GM21723 (cell line): ENCODE results near the gene GPRC5B.

Source experiments
- ATAC-seq: cut with Tn5 transposase; IDR thresholded peaks from one replicate; pipeline ENCODE4 v1.9.1; 2021; ENCODE audit warnings: mild to moderate bottlenecking, moderate library complexity; ENCODE audit not compliant: unreplicated experiment

Gene GPRC5B

GRCh38 chr16:19850131-19850817, 34.4 kb downstream of the GPRC5B start:
- no peak for ATAC-seq

DNA sequence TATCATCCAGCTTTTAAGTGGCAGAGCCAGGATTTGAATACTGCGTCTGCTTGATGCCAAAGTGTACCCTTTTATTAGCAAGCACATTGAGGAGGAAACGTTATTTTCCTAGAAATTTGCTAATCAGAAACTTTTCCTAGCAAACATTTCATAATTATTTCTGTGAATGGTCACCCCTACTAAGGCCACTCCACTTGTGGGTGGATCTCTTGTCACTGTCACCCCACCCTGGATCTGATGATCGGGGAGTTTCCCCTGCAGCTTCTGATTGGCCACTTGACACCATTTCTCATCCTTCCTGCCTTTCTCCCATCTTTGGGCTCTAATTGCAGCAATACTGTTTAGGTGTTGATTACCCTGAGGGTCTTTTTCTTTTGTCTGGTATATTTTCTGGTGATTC, 35.9 kb downstream of the GPRC5B start:
- ATAC-seq, result no peak

DNA sequence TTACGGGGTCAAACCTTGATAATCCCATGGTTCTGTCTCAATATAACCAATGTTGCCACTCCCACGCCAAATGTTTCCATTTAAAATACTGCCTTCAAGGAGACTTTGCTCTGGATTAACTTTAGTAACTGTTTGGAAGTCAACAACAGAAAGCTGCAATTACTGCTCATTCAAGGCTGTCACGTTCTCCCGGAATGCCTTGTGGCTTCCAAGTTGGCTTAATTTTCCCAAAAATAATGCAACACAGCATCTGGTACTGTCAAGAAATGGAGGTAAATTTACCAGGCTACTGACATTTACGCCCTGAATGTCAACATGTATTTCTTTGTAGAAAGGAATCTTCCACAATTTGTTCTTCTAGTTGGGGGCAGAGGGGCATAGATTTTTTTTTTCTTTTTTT, 38.2 kb downstream of the GPRC5B start:
- no peak for ATAC-seq

- no peak for ATAC-seq
These were observed 39.6 kb downstream of the GPRC5B start for GRCh38 chr16:19844945-19845641.

GRCh38 chr16:19843371-19843770, 41.3 kb downstream of the GPRC5B start:
- ATAC-seq, result no peak

DNA sequence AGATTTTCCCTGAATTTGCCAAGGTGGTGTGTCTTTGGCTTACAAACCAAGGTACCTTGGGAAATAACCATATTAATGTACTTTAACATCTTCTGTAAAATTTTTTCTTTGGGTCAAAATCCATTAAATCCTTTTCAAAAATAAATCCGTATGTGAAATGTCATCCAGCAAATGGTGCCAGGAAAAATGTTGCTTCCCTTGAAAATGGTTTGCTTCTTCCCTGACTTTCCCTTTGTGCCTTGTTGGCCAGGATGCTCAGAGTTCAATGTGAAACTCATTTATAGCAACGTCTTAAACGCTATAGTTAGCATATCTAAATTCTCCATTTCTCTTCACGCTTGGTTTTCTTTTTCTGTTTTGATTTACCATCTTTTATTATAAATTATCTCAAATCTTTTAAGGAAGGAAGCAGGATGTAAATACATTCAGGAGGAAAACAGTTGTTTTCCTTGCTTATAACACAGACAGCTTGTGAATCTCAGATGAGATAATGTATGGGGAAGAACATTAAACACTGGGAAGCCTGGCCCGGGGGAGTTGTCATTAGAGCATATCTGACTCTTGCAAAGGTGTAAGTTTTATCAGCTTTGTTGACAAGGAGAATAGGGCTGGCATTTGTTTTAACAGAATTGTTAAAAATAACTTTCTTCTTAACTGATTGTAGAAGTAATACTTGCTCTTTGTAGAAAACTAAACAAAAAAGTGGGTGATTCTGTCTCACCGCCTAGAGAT, 42.1 kb downstream of the GPRC5B start:
- no peak for ATAC-seq

GRCh38 chr16:19841184-19841583, 43.5 kb downstream of the GPRC5B start:
- no peak for ATAC-seq

DNA sequence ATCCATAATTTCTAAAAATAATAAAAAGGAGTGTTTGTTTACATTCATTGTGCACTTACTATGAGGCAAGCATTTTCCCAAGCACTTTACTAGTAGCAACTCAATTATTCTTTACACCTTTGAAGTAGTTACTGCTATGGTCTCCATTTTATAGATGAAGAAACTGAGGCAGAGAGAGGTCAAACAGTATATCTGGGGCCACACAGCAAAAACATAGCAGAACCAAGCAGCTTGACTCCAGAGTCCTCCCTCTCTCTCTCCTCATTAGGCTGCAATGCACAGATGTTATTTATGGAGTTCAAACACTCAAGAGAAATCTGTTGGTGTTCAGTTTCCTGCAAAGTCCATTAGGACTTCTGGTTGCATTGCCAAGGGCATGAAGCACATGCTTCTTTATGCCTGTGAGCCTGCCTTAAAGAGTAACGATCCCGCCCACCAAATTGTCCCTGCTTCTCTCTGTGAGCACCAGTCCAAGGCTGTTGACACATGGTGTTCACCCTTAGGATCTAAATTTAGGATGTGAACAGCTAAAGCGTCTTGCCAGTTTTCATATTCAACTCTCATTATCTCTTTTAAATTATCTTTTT, 44.0 kb downstream of the GPRC5B start:
- ATAC-seq, result no peak

DNA sequence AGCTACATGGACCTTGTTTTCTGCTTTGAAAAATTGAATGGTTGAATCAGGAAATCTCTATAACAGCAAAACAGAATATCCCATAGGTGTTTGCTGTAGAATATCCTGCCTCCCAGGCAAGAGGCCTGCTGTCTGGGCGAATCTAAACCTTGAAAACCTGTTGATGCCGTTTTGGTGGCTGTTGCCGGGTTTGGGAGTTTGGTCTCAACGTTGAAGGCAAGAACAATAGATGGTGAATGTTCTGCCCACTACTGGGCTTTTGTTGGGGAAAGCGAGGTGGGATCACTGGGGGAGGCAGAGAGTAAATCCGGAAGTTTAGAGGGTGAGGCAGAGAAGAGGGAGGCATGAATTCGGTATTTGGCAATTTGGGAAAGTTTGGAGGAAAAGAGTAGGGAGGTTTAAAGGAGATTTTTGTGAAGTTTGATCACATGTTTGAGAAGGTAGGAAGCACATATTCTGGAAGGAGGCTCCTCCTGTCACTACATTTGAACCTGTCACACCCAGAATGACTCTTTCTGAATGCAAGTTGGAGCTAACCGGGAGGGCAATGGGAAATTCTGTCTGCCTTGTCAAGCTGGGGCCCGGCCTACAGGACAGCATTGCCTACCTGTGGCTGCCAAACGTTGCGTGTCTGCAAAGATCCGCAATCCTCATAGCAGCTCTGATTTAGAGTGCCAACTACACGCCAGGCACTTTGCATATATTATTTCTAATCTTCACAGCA, 46.5 kb downstream of the GPRC5B start:
- no peak for ATAC-seq

DNA sequence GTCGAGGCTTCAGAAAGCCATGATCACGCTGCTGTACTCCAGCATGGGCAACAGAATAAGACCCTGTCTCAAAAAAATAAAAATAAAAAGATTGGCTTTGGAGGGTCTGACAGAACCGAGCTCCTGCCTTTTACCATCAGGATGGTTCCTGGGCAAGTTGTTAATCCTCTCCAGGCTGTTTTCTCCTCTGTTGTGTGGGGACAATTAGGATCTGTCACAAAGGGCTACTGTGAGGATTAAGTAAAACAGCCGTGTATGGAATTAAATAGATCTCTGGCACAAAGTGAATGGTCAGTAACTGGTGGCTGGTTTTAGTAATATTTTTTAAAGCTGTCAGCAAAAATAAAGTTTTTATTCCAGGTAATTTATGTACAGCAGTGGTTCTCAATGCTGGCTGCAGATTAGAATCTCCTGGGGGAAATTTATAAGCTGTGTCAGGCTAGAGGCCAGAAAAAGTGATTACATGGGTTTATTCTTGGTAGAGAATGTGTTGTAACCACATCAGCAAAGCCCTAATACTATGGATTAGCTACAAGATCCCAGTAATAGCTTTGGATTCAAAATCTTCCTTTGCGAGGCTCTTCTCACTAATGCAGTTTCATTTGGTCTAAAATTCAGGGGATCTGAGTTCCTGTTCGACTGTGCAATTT, 47.2 kb downstream of the GPRC5B start:
- no peak for ATAC-seq

DNA sequence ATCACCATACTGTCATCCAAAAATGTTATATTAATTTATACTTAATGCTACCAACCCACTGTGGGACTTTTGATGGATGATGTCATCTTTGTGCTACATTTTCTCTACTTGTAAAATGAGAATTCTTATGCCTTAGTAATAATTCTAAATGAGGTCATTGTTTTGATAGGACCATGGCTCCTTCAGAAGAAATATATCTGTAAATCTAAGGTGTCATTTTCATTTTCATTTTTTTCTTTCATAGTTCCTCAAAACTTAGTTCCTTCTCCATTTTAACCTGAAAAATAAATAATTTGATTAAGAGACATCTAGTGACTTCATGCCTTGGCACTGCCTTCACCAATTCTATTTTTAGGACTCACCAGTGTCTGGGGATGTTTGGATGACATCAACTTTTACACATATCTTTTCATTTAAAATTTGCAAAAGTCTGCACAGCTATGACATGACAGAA, 48.7 kb downstream of the GPRC5B start:
- ATAC-seq, result no peak

GRCh38 chr16:19835196-19835595, 49.5 kb downstream of the GPRC5B start:
- no peak for ATAC-seq

GRCh38 chr16:19833581-19833980, 51.1 kb downstream of the GPRC5B start:
- no peak for ATAC-seq

- ATAC-seq, result no peak
These were observed 51.5 kb downstream of the GPRC5B start for GRCh38 chr16:19833176-19833575.

- no peak for ATAC-seq
These were observed 53.0 kb downstream of the GPRC5B start for GRCh38 chr16:19831678-19832077.

DNA sequence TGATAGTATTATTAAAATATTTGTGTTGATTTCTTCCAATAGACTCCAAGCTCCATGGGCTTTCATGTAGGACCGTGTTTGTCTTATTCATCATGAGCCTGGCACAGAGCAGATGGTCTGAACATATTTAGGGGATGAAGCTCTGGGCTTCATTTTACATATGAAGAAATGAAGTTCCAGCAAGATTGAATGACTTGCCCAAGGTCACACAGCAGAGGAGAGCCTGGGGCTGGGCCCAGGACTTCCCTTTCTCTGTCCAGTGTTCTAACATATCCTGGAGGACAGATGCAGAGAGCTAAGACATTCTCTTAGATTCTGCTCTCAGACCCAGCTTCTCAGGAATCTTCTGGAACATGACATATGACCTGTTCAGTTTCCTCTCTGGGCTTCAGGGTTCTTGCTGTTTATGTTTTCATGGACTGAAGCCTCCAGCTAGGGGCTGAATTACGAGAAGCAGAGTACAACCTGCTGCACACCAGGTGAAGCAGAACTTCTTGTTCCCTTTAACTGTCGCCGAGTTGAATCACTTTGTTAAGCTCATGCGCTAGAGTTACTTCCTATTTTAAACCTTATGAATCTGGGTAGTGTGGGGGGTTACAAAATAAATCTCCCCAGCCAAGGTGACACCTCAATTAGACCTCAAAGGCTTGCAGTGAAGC, 53.6 kb downstream of the GPRC5B start:
- ATAC-seq, result no peak

DNA sequence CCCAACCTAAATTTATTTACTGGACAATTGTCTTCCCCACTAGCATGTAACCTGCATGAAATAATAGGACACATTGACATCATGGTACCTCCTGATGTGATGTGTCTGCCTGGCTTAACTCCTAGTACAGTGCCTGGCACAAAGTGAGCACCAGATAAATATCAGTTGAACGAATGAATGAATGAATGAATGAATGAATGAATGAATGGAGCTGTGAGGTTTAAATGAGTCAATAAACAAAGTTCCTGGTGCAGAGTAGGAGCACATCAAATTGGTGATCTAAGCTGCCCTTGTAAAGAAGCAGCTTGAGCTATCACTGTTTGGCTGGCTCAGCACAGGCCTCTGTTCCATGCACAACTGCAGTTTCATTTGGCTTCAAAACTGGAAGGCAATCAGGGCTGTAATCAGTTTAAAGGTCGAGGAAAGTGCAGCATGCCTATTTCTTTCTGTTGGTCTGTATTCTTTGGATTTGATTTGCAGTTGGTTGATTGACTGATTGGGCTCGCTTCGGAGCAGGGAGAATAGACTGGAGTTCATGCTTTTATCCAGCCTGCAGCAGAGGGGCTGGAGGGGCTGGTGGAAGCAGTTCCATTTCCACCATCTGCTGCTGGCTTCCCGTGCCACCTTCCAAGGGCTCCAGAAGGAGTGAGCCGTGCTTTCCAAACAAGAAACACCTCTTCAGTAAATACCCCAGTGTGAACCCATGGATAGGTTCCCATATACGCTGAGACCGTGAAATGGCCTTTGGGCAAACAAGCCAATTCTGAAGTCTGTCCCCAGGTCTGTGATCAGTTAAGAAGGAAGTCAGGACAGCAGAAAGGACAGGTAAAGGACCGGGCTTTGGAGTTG, 54.6 kb downstream of the GPRC5B start:
- ATAC-seq, result no peak

GRCh38 chr16:19824216-19824615, 60.4 kb downstream of the GPRC5B start:
- ATAC-seq, result no peak

GRCh38 chr16:19823322-19823721, 61.3 kb downstream of the GPRC5B start:
- ATAC-seq, result no peak
